NCI-H1048 (cell line): Measurements from ENCODE around the gene CD58.
"Not testable (repeated sequence)": the region's sequence is repeated elsewhere in the genome, so short reads cannot be mapped to it uniquely, and the experiment has no call there.

Source experiments
- DNase-seq: peaks from one replicate; lab custom pipeline; 2025; lab: John Stamatoyannopoulos, UW

CD58 gene

DNA sequence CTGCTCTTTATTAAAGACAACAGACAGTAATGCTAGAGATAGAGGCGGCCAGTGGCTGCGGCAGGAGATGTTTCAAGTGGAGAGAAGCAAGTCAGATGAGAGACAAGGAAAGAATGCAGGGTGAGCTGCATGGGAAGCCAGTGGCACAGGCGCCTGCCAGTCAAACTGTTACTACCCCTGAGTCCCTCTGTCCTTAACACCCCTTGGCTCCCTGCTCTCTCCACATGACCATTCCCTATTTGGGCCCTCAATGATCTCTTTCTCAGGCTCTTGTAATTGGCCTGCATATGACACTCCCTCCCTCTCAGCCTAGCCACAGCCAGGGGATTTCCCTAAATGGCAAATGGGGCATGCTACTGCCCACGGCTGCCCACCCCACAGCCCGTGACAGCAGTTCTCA is 22.6 kb upstream of the CD58 start:
- DNase-seq: not testable (repeated sequence)

DNA sequence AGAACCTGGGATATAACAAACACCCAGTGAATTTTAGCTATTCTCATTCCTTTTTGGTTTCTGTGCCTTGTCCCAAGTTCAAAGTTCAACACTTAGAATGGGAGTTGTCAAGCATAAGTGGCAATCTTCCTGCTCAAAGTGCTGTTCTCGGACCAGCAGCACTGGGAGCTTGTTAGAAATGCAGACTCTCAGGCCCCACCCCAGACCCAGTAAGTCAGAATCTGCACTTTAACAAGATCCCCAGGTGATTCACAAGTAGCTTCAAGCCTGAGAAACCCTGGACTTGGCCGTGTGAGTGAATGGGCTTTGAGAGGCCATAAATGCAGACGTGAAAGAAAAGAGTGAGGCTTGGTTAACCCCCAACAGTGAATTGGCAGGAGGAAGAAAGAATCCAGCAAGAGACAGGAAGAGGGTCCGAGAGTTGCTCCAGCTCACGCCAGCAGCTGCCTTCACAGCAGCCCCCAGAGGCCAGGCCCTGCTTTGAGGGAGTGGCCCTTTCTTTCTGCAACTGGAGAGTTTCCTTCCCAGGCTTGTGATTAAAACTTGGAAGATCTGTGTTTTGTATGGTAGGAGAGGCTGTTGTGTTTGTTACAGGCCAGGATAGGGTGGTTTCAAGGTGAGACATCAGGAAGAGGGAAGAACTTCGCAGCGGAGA is 21.3 kb upstream of the CD58 start:
- not testable (repeated sequence) for DNase-seq

DNA sequence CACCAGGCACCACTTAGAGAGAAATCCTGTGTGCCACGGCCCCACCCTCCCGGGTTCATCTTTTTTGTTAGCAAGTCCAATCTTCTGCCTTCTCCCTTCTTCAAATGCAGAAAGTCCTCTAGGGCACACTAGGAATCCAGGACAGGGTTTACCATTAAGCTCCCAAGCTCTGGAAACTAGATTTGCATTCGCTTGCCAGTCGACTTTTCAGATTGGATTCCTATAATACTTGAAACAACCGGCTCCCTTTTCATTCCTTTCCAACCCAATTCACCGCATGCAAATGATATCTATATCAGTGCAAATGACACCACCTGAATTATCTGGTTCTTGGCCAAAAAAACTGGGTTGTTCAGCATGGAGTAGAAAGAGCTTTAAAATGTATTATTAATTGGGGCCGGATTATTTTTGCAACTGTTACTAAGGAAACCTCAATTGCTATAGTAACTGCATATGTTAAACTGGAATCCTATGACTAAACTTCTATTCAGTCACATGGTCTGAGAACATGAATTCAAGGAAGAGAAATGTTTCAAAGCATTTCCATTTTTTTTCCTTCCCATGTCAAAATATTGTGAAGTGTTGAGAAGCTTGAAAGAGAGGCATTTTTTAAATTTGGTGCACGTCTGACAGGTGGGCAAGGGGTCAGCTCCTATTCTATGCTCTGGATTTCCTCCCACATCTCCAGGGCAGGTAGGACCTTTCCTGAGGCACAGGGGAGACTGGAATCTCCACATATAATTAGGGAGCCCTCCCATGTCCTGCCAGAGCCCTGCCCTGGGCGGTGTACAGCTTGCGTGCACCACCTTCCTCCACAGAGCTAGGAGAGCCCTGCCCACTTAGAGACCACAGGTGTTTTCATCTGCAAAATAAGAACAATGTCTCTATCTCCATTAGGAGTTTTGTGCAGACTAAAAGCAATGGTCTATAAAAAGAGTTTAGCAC is 20.5 kb upstream of the CD58 start:
- not testable (repeated sequence) for DNase-seq

DNA sequence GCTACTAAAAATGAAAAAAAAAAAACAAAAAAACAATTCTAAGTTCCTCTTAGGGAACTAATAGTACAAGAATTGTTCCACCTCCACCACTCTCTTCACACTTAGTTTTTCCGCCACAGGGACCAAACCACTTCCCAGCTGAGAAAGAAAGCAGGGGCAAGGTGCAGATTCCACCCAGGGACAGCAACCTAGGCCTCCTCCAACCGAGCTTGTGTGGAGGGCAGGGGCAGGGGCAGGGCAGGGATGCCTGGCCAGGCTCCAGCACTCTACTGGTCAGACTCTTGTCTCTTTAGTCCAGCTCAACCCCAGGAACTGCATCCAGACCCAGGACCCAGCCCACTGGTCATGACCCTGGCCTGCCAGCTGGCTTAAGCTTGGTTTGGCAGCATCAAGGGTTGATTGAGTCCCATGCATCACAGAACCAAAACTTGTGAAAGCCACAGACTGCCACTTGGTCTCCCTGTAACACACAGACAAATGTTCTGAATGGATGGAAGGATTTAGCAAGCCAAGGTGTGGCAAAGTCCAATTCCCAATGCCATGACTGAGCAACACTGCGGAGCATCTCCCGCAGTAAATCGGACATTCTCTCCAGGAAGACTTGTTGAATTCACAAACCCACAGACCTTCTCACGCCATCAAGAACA is 19.7 kb upstream of the CD58 start:
- DNase-seq: not testable (repeated sequence)

DNA sequence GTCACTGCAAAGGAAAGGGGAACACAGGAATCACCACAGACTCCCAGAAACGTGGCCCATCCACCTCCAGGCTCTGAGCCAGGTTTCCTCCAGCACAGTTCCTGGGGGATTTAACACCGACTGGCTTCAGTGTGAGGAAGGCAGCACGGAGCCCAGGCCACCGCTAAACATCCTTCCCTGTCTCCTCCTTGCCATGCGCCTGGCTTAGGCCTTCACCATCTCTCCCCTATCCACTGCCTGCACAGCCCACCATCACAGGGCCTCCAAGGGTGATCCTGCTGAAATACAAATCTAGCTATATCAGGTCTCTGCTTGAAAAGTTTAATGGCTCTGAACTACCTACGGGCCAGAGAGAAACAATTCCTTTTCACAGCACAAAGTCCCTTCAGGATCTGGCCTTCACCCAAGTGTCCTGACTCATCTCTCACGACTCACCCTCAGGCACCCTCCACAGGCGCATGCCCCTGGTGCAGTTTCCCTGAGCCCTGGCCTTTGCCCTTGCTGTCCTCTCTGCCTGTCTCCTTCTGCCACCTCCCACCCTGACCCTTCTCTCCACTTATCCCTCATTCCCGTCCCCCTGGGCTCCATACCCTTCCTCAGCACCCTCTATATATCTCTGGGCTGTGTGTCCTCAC is 18.4 kb upstream of the CD58 start:
- not testable (repeated sequence) for DNase-seq

DNA sequence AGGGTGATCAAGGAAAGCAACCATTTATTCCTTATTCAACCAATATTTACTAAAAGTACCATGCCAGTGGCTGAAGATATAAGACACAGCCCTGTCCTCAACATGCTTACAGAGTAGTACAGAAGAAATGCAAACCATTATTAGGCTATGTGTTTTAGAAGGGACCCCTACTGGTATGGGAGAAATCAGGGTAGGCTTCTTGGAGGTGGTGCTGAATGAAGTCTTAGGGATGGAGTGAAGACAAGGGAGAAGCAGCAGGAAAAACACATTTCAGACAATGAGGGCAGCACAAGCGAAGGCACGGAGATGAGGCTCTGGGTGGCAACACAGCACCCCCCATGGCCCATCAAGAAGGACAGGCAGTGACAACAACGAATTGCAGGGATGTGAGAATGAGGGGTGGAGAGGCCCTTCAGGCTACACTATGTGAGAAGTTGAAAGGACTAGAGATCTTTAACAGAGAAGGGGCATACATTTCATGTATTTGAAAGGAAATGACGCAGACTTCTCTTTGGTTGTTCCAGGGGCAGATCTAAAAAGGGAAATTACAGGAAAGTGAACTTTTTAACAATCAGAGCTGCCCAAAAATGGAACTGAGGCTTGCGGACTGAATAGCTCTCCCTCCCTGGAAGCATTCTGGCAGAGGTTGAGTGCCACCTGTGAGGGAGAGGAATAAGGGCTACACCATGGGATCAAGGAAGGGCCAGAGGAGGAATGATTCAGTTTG is 16.8 kb upstream of the CD58 start:
- DNase-seq: no peak

DNA sequence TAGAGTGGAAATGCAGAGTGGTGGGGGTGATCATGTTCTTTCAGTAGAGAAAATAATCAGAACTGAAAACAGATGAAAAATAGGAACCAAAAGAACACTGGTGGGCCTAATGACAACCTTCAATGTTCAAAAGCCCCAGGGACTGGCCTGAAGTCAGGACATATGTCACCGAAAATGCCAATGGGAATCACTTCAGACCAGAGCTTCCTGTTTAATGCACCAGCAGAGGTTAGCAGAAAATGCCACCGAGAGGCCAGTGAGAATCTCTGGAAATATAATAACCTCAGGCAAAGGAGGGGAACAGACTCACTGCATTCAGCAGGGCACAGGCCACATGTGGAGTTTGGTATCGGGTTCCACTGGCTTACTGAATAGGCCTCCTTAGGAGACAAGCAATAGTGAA is 15.9 kb upstream of the CD58 start:
- DNase-seq: no peak

DNA sequence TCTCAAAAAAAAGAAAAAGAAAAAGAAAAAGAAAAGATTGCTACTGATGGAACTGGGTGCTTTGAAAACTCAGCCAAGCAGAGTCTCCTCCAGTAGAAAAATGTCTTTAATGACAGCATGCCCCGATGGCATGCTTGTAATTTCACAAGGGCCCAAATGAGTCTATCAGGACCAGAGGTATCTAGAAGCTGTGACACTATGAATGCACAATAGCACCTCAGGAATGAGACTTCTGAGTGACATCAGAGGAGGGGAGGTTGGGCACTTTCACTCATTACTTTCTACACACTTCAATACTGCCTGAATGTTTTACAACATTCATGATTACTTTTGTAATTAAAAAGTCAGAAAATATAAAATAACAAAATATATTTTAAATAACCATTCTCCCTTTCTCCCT is 15.1 kb upstream of the CD58 start:
- DNase-seq: no peak

DNA sequence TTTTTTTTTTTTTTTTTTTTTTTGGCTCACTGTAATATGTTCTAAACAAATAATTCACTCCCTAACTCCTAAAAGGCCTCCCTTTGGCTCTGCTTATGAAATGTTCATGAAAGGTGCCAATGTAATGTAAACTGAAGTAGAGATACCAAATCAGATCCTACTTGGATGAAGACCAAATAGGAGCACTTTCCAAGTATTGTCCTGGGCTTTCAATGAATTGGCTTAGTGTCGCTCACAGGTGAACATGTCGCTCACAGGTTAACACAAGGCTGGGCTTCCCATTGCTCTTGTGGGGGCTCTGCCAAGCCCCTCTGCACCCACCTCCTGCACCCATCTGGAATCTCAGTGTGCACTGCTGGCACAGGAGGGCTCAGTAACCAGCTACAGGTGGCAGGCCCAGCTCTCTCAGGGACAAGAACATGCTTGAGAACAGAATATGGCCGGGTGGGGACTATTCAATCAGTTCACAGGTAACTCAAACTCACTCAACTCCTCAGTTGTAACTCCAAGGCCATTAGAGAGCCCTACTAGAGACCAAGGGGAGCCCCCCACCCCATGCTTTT is 10.6 kb upstream of the CD58 start:
- DNase-seq: no peak

DNA sequence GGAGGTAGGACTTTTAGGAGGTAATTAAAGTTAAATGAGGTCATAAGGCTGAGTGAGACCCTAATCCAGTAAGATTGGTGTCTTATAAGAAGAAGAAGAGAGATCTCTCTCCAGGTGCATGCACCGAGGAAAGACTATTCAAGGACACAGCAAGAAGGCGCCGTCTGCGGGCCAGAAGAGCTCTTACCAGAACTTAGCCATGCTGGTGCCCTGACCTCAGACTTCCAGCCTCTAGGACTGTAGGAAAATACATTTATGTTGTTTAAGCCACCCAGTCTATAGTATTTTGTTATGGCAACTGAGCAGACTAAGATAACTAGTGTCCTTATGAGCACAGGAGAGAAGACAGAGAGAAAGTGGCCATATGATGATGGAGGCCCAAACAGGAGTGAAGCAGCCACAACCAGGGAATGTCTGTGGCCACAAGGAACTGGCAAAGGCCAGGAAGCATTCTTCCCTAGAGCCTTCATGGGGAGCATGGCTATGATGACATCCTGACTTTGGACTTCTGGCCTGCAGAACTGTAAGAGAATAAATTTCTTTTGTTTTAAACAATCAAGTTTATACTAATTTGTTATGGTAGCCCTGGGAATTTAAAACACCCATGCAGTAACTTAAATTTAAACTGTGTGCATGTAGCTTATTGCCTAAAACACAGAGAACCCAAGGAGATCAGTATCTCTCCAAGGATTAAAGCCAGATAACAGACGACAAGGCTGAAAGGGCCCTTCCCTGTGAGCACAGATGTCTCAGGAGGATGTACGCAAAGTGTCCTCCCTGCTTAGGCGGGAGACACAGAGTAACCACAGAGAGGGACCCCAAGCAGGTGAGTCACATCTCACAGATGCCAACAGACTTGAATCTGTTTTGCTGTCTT is 9.9 kb upstream of the CD58 start:
- no peak for DNase-seq

DNA sequence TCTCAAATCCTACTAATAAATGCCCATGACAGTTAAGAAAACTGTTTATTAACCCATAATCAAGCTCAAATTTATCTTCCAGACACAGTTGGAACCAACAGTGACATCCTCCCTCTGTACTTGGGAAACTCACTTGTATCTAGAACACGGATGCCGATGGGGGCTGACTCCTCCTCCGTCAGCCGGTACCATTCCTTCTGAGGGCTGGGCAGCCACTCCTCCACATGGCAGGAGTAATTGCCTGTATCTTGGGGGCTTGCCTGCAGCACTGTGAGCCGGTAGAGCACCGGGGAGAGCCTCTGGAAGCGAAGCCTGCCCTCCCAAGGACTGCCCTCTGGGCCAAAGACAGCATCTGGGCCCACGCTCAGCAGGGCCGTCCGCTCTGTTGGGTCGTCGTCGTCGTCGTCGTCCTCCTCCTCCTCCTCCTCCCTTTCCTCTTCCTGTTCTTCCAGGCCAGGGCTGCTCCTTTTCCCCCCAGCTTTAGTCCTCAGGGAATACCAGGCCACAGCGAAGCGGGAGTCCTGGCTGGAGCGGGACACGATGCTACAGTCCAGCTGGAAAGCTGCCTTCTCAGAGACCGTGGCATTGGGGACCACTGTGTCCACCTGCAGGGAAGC is 8.5 kb upstream of the CD58 start:
- no peak for DNase-seq

DNA sequence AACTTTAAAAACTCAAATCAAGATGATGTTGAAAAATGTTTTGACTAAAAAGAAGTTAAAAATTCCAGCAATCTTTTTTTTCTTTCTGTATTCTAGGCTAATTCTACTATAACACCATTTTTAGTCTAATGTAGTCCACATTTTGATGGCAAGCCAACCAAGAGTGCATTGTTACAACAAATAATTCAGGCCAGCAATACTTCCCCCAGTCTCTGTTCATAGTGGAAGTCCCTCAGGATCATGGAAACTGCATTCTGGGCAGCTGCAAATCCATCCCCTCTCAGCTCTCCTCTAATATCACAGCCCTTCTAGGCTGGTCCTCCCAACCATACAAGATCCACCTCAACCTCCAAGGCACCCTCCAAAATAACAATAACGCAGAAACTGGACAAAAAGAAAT is 7.8 kb upstream of the CD58 start:
- DNase-seq: no peak

DNA sequence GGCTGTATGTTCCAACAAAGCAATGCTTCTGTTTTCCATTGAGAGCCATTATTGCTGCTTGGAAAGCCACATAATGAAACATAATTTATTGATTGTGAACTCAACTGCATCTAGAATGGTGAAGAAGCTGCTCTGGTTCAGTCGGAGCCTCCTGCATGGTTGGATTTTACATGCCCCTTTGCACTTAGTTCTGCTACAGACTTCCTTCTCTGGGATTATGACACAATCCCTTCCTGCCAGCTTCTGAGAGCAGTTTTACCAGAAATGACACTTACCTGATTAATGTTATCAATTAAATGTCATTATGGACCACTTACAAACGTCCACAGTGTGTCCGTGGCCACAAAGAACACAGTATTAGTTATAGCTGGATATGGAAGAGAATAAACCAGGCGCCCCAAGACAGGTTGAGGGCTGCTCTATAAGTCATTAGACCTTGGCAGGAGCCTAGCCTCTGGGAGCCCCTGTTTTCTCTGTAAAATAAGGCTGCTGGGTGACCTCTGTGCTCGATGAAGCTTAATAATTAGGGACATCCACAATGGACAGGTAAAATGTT is 7.0 kb upstream of the CD58 start:
- no peak for DNase-seq

DNA sequence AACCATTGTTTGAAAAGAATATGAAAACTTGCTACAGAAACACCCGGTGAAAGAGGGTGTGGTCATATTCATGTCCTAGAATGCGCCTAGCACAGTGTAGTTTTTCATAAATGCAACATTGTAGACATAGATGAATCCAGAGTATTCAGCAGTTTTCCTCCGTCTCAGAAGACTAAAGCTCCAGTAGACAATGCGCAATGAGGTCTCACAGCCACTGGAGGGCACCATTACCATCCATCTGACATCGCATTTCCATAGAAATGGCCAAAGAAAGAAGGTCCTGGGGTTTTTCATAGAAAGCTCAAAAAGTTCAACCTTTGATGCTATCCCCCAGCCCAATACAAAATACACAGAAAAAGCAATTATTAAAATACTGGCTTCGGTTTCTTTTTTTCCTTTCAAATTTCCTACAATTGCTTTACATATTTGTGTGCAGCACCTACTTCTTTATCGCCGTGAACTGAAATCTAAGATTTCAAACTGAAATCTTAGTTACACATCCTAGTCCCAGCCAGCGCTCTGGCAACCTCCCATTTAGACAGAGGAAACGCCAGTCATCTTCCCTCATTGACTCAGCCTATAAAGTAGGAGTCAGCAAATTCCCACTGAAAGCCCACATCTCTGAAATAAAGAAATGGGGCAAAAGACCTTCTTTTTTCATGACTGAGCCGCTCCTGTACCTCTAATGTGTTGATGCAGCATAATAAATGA is 3.9 kb upstream of the CD58 start:
- DNase-seq: no peak

DNA sequence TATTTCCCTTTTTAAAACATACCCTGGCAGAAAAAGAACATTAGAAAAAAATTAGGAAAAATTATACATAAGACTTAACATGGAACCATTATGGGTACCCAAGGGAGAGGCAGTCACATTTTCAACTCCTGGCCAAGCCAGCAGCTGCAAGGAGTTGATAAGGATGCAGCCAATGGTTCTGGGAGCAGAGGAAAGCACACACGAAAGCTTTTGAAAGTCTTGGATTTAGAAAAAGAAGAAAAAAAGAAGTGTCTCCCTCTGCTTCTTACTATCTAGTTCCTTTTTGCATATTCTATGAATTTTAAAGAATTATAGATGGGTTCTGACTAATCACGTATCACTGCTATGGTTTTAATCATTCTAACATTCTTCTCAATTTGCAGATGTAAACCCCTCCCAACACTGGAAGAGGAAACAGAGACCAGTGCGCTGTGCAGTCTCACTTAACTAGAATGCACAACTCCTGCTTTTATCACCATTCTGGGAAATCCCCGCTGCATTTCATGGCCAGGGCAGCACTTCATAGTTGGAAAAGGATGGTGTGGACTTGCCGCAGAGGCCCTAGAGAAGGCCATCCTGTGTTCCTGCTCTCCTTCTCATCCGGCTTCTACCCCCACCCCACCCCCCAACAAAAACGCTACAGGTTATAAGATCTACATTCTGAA is 2.7 kb upstream of the CD58 start:
- no peak for DNase-seq

DNA sequence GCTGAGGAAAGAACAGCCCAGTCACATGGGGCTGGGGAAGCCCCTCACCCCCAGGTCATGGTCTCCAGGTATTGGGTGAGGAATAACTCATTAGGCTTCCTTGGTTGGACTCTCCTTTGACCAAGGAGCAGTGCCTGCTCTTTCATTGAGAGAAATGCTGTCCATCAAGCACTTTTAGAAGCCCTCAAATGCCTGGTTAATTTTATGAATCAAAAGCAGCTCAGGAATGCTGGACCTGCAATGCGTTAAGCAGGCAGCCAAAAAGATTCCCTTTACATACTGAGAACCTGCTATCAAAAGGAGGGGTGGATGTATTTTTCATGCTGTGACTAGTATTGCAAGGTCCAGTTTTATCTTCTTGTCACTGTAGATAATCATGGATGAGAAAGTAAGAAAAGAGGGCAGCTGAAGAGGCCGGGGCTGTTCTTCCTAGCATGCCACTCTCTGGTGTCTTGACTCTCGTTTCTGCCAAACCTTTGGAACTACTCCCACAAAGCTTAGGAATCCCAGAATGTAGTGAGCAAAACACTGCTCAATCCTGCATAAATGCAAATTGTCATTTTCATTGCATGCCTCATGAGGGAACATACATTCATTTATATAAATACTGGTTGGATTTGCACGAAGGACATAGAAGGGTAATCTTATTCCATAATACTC is 2.1 kb upstream of the CD58 start:
- DNase-seq: no peak

DNA sequence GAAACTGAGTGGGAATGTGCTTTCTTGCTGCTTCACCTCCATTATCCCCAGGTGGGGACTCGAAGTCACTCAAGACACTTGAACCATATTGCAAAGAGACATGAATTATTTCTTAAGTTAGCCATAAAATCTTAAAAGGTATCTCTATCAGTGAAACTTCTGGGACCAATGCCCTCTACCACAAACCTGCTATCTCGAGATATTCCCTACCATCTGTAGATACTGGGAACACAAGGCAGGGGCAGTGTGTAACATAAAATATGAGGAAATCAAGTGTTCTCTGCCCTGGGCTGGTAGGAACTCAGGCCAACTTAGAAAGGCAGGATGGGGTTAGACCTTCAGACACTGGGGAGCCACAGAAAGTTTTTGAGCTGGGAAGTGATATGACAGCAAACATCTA is 1.3 kb upstream of the CD58 start:
- DNase-seq: no peak
